Measurements from ENCODE around the gene THEMIS2.

Gene THEMIS2

GRCh38 chr1:27882543-27882903 is 10.2 kb downstream of the THEMIS2 start:
- no peak overlapping the region for H3K4me3 ChIP-seq (ENCODE audit: low read depth, low read length)
- TF ChIP-seq, protein P1, sequence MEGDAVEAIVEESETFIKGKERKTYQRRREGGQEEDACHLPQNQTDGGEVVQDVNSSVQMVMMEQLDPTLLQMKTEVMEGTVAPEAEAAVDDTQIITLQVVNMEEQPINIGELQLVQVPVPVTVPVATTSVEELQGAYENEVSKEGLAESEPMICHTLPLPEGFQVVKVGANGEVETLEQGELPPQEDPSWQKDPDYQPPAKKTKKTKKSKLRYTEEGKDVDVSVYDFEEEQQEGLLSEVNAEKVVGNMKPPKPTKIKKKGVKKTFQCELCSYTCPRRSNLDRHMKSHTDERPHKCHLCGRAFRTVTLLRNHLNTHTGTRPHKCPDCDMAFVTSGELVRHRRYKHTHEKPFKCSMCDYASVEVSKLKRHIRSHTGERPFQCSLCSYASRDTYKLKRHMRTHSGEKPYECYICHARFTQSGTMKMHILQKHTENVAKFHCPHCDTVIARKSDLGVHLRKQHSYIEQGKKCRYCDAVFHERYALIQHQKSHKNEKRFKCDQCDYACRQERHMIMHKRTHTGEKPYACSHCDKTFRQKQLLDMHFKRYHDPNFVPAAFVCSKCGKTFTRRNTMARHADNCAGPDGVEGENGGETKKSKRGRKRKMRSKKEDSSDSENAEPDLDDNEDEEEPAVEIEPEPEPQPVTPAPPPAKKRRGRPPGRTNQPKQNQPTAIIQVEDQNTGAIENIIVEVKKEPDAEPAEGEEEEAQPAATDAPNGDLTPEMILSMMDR (IDR thresholded peaks at IDR 0.05; ENCODE audit: low read depth, low read length), result no peak

DNA sequence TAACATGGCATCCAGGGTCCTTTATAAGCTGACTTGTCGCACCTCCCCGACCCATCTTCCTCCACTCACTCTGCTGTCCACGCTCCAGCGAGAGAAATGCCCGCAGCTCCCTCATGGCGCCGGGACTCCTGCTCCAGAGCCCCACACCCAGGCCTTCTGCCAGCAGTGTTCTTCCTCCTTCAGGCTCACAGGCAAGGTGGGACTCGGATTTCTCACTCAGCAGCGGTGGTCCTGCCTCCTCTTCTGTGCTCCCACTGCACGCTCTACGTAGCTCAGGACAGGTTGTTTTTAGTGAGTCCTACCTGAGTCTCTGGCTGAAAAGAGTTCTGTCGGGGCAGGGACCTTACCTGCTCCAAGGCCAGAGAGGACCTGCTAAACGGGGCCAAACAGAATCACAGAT is 11.2 kb downstream of the THEMIS2 start:
- TF ChIP-seq, protein P1 (IDR thresholded peaks at IDR 0.05; ENCODE audit: low read depth, low read length), result no peak
- H3K4me3 ChIP-seq (ENCODE audit: low read depth, low read length), result no peak overlapping the region

GRCh38 chr1:27884006-27884954 is 11.9 kb downstream of the THEMIS2 start:
- TF ChIP-seq, protein P1 (IDR thresholded peaks at IDR 0.05; ENCODE audit: low read depth, low read length), result no peak
- no peak overlapping the region for H3K4me3 ChIP-seq (ENCODE audit: low read depth, low read length)

- no peak overlapping the region for H3K4me3 ChIP-seq (ENCODE audit: low read depth, low read length)
- TF ChIP-seq, protein P1 (IDR thresholded peaks at IDR 0.05; ENCODE audit: low read depth, low read length), result no peak
Observed at GRCh38 chr1:27885114-27885528, 12.8 kb downstream of the THEMIS2 start.

DNA sequence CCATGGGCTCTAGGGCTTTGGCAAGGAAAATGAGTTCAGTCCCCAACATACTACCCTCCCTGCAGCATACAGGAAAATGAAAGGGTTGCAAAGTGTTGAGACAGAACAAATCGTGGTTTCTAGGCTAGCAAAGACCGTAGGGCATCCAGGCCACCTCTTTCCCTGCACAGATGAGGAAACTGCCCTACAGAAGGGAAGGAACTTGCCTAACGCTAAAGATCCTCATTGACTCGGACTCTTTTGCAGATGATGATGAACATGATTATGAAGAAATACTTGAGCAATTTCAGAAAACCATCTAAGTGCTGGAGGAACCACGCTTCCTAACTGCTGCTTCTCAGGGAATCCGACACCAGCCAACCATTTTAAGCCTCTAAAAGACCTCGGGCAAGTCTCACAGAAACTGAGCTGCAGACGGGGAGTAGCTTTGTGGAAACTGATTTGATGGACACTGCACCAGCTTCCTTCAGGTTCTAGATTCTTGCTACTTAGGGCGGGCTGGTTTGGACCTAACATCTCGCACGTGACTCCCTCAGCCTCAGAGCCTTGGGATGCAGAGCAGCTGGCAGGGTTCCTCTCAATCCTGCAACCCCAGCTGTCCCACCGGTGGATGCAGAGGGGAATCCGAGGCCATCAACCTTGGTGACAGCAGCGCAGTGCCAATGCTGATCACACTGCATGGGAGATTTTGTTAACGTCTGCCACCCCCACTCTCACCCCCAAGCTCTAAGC is 13.4 kb downstream of the THEMIS2 start:
- no peak overlapping the region for H3K4me3 ChIP-seq (ENCODE audit: low read depth, low read length)
- TF ChIP-seq, protein P1 (IDR thresholded peaks at IDR 0.05; ENCODE audit: low read depth, low read length), result no peak

DNA sequence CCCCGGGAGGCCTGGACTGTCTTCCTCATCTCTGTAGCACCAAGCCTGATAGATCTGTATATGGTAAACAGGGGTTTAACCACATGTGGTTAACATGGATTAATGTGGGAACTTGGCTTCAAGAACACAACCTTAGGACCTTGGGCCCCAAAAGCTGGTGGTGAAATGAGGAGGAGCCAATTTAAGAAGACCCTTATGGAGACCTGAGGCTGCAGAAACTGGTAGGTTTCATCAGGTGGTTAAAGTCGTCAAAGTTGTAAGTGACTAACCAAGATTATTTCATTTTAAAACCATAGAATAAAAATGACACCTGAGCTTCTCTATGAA is 14.0 kb downstream of the THEMIS2 start:
- H3K4me3 ChIP-seq (ENCODE audit: low read depth, low read length), result no peak overlapping the region
- TF ChIP-seq, protein P1 (IDR thresholded peaks at IDR 0.05; ENCODE audit: low read depth, low read length), result no peak

DNA sequence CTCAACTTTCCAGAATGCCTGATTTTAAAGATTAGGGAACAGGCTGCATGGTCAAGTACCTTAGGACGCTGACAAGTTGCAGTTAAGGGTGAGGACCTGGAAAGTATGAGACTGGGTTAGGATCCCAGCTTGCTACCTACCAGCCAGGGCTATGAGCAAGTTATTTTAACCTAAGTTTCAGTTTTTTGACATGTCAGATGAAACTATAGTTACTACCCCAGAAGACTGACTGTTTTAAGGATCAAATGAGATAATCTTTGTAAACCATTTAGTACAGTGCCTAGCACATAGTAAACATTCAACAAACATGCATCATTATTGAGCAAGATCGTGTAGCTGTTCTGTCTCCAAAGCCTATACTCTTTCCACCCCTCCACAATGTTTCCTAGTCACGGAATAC is 14.4 kb downstream of the THEMIS2 start:
- H3K4me3 ChIP-seq (ENCODE audit: low read depth, low read length), result no peak overlapping the region
- TF ChIP-seq, protein P1 (IDR thresholded peaks at IDR 0.05; ENCODE audit: low read depth, low read length), result no peak
